Activated gamma-delta T cell treated with anti-CD3 and anti-CD28 coated beads, Interleukin-2, amount 50 U/mL, for 16 hours (primary cell): ENCODE measurements around the gene CTR9.
A peak's percentile ranks its signal among the peaks of the same experiment; 100 is the strongest.

Source experiments
- DNase-seq: peaks from one replicate; pipeline ENCODE4 v3.0.0-alpha.2; 2020; ENCODE audit warnings: low read depth

The CTR9 gene

GRCh38 chr11:10780040-10780439, 29.0 kb downstream of the CTR9 start:
- no peak for DNase-seq

- no peak for DNase-seq
These were observed 33.4 kb downstream of the CTR9 start for GRCh38 chr11:10784232-10785145.

GRCh38 chr11:10785146-10785474, 34.1 kb downstream of the CTR9 start:
- DNase-seq: no peak

GRCh38 chr11:10786451-10786850, 35.4 kb downstream of the CTR9 start:
- no peak for DNase-seq

- DNase-seq: peak; percentile 76
These were observed 41.5 kb downstream of the CTR9 start for GRCh38 chr11:10792385-10793068.

GRCh38 chr11:10793470-10794255, 42.6 kb downstream of the CTR9 start:
- DNase-seq: no peak

- no peak for DNase-seq
These were observed 45.1 kb downstream of the CTR9 start for GRCh38 chr11:10796191-10796590.

GRCh38 chr11:10797001-10797400, 46.0 kb downstream of the CTR9 start:
- DNase-seq: no peak

- no peak for DNase-seq
These were observed 46.5 kb downstream of the CTR9 start for GRCh38 chr11:10797531-10797930.

- no peak for DNase-seq
These were observed 47.4 kb downstream of the CTR9 start for GRCh38 chr11:10798330-10798928.

- no peak for DNase-seq
These were observed 49.2 kb downstream of the CTR9 start for GRCh38 chr11:10800292-10800691.

- no peak for DNase-seq
These were observed 52.6 kb downstream of the CTR9 start for GRCh38 chr11:10803676-10804075.

GRCh38 chr11:10805741-10806140, 54.7 kb downstream of the CTR9 start:
- DNase-seq: no peak

GRCh38 chr11:10806206-10806605, 55.2 kb downstream of the CTR9 start:
- DNase-seq: no peak

- DNase-seq: no peak
These were observed 56.6 kb downstream of the CTR9 start for GRCh38 chr11:10807493-10808234.

GRCh38 chr11:10808235-10808552, 57.1 kb downstream of the CTR9 start:
- peak; percentile 17 for DNase-seq

- peak; percentile 96 for DNase-seq
These were observed 57.7 kb downstream of the CTR9 start, which contains the start of gene EIF4G2 for GRCh38 chr11:10808553-10809372. TSS of gene EIF4G2 (minus strand) at chr11:10808926.

- peak; percentile 27 for DNase-seq
These were observed 58.5 kb downstream of the CTR9 start for GRCh38 chr11:10809373-10810160.

- no peak for DNase-seq
These were observed 62.9 kb downstream of the CTR9 start for GRCh38 chr11:10813945-10814344.

GRCh38 chr11:10818594-10818993, 67.5 kb downstream of the CTR9 start:
- no peak for DNase-seq
